ENCODE measurements around the gene SLC13A2. TPM values are rescaled to one million over a fixed set of nuclear protein-coding genes. Genes with fewer than 3 reads are reported as not detected.

SLC13A2 gene
- total RNA-seq, 3 donors from 2014 or later (not counting 1 experiment from before 2014, with no cell fraction given) = not detected

GRCh38 chr17:28482551-28483199 is 9.2 kb downstream of the SLC13A2 start:
- Mint-ChIP-seq H3K4me1 (no peaks in the 10 kb centered on the region), H3K4me3 (no peak overlapping the region), H3K27me3 (ENCODE audit: low read depth in 2 of 2) (peaks cover 0 to 4% of the 10 kb centered on the region in 2 donors), H3K9me3 (no peaks in the 10 kb centered on the region), H3K36me3 (no peaks in the 10 kb centered on the region), H3K27ac (no peak overlapping the region)
- no peaks in the 10 kb centered on the region for H3K9me3 ChIP-seq (ENCODE audit: control insufficient read depth, insufficient read depth, low read length)
- H3K27ac ChIP-seq (ENCODE audit: low read length) = no peak overlapping the region
- TF ChIP-seq, protein P1, sequence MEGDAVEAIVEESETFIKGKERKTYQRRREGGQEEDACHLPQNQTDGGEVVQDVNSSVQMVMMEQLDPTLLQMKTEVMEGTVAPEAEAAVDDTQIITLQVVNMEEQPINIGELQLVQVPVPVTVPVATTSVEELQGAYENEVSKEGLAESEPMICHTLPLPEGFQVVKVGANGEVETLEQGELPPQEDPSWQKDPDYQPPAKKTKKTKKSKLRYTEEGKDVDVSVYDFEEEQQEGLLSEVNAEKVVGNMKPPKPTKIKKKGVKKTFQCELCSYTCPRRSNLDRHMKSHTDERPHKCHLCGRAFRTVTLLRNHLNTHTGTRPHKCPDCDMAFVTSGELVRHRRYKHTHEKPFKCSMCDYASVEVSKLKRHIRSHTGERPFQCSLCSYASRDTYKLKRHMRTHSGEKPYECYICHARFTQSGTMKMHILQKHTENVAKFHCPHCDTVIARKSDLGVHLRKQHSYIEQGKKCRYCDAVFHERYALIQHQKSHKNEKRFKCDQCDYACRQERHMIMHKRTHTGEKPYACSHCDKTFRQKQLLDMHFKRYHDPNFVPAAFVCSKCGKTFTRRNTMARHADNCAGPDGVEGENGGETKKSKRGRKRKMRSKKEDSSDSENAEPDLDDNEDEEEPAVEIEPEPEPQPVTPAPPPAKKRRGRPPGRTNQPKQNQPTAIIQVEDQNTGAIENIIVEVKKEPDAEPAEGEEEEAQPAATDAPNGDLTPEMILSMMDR (IDR thresholded peaks at IDR 0.05) = no peak
- intact Hi-C loops (cut with micrococcal nuclease) = no loop called here
- WGBS (ENCODE audit: insufficient coverage) = 89% methylated on average over 10 of the region's 10 CpGs
- no peak for ATAC-seq
- H3K4me3 ChIP-seq (ENCODE audit: low read length) = no peak overlapping the region
- H3K36me3 ChIP-seq (ENCODE audit: control insufficient read depth, insufficient read depth, low read length) = no peaks in the 10 kb centered on the region
- H3K27me3 ChIP-seq (ENCODE audit: control insufficient read depth, insufficient read depth, low read length) = no peaks in the 10 kb centered on the region
- H3K4me1 ChIP-seq (ENCODE audit: control insufficient read depth, insufficient read depth, low read length) = no peaks in the 10 kb centered on the region
- no peak for DNase-seq

DNA sequence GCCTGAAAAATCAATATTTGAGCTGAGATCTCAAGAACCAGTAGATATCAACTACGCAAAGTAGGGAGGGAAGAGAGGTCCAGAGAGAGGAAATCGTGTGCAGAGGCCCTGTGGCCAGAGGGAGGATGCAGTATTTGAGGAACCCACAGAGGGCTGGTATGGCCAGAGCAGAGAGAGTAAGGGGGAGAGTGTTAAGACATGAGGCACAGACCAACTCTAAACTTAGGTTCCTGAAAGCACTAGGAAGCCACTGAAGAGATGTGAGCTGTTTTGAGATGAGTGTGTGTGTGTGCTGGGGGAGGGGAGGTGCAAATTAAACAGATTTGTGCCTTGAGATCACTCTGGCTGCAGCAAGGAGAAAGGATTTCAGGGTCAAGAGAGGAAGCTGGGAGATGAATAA is 10.9 kb downstream of the SLC13A2 start:
- H3K27ac Mint-ChIP-seq = no peak overlapping the region
- TF ChIP-seq, protein P1 (IDR thresholded peaks at IDR 0.05) = no peak
- ATAC-seq (peak in 1 of 3 donors; percentile 33), DNase-seq (no peak)
- 13% methylated on average over 2 of the region's 2 CpGs for WGBS (ENCODE audit: insufficient coverage)
- H3K36me3 Mint-ChIP-seq = no peaks in the 10 kb centered on the region
- intact Hi-C loops (cut with micrococcal nuclease) = no loop called here
- no peak overlapping the region for H3K4me3 ChIP-seq (ENCODE audit: low read length)
- no peaks in the 10 kb centered on the region for H3K27me3 ChIP-seq (ENCODE audit: control insufficient read depth, insufficient read depth, low read length)
- H3K4me3 Mint-ChIP-seq = no peak overlapping the region
- peaks cover 0 to 4% of the 10 kb centered on the region in 2 donors for H3K27me3 Mint-ChIP-seq (ENCODE audit: low read depth in 2 of 2)
- no peaks in the 10 kb centered on the region for H3K36me3 ChIP-seq (ENCODE audit: control insufficient read depth, insufficient read depth, low read length)
- H3K4me1 Mint-ChIP-seq = no peaks in the 10 kb centered on the region
- no peak overlapping the region for H3K27ac ChIP-seq (ENCODE audit: low read length)
- no peaks in the 10 kb centered on the region for H3K9me3 ChIP-seq (ENCODE audit: control insufficient read depth, insufficient read depth, low read length)
- no peaks in the 10 kb centered on the region for H3K9me3 Mint-ChIP-seq
- H3K4me1 ChIP-seq (ENCODE audit: control insufficient read depth, insufficient read depth, low read length) = no peaks in the 10 kb centered on the region

- no peaks in the 10 kb centered on the region for H3K4me1 ChIP-seq (ENCODE audit: control insufficient read depth, insufficient read depth, low read length)
- no peak overlapping the region for H3K27ac ChIP-seq (ENCODE audit: low read length)
- ATAC-seq (no peak), DNase-seq (no peak)
- H3K9me3 ChIP-seq (ENCODE audit: control insufficient read depth, insufficient read depth, low read length) = no peaks in the 10 kb centered on the region
- Mint-ChIP-seq H3K27me3 (ENCODE audit: low read depth in 2 of 2) (peaks cover 0 to 4% of the 10 kb centered on the region in 2 donors), H3K4me3 (no peak overlapping the region), H3K9me3 (no peaks in the 10 kb centered on the region), H3K4me1 (no peaks in the 10 kb centered on the region), H3K27ac (no peak overlapping the region), H3K36me3 (no peaks in the 10 kb centered on the region)
- TF ChIP-seq, protein P1 (IDR thresholded peaks at IDR 0.05) = no peak
- intact Hi-C loops (cut with micrococcal nuclease) = no loop called here
- no peak overlapping the region for H3K4me3 ChIP-seq (ENCODE audit: low read length)
- H3K36me3 ChIP-seq (ENCODE audit: control insufficient read depth, insufficient read depth, low read length) = no peaks in the 10 kb centered on the region
- WGBS (ENCODE audit: insufficient coverage) = 85% methylated on average over 3 of the region's 3 CpGs
- H3K27me3 ChIP-seq (ENCODE audit: control insufficient read depth, insufficient read depth, low read length) = no peaks in the 10 kb centered on the region
Observed at GRCh38 chr17:28485049-28485448, 11.6 kb downstream of the SLC13A2 start.

All from natural killer cell (primary cell).